Measurements from ENCODE around the gene SPAG17. TPM values are rescaled to one million over a fixed set of nuclear protein-coding genes. Genes with fewer than 3 reads are reported as not detected.

The SPAG17 gene
- total and polyA plus RNA-seq, 2 experiments from 2014 or later: 1.0 to 1.1 TPM

- TF ChIP-seq ZNF462 (CRISPR knock-in tag; IDR thresholded peaks at IDR 0.05) (no peak), JUNB (IDR thresholded peaks at IDR 0.05; ENCODE audit: unreplicated experiment) (no peak)
Measured at GRCh38 chr1:118145721-118146120, 39.3 kb downstream of the SPAG17 start (continued).

- H3K9me3 Mint-ChIP-seq: no peaks in the 10 kb centered on the region
- H3K27ac Mint-ChIP-seq: no peak overlapping the region
- no peak for TF ChIP-seq ZNF462 (CRISPR knock-in tag; IDR thresholded peaks at IDR 0.05)
- TF ChIP-seq ZNF114 (CRISPR knock-in tag; IDR thresholded peaks at IDR 0.05): no peak
- TF ChIP-seq CTCF (conservative IDR thresholded peaks at IDR 0.05; ENCODE audit: low read depth in 2 of 2): no peak
- no peak for TF ChIP-seq JUNB (IDR thresholded peaks at IDR 0.05; ENCODE audit: unreplicated experiment)
- no peak for TF ChIP-seq POLR2AphosphoS5 (IDR thresholded peaks at IDR 0.05; ENCODE audit: low read depth)
- TF ChIP-seq EZH2phosphoT487 (IDR thresholded peaks at IDR 0.05; ENCODE audit: unreplicated experiment): no peak
- no peak for TF ChIP-seq STAT1 (IDR thresholded peaks at IDR 0.05; ENCODE audit: unreplicated experiment)
- no peak for TF ChIP-seq CREB1 (CRISPR knock-in tag; IDR thresholded peaks at IDR 0.05; ENCODE audit: low read depth)
Measured at GRCh38 chr1:118144684-118145083, 40.3 kb downstream of the SPAG17 start.

More at GRCh38 chr1:118144684-118145083, 40.3 kb downstream of the SPAG17 start:
- no peak overlapping the region for H3K4me3 Mint-ChIP-seq
- no peaks in the 10 kb centered on the region for H3K9me2 ChIP-seq (ENCODE audit: insufficient read depth)
- ATAC-seq: no peak
- H3K27me3 Mint-ChIP-seq (ENCODE audit: insufficient read depth, low read depth, poor library complexity): peaks cover 1% of the 10 kb centered on the region
- H3K36me3 ChIP-seq (ENCODE audit: insufficient read depth): no peaks in the 10 kb centered on the region
- H3K27me3 ChIP-seq (ENCODE audit: insufficient read depth): no peaks in the 10 kb centered on the region
- H4K20me1 ChIP-seq (replicated peaks; ENCODE audit: insufficient read depth): no peaks in the 10 kb centered on the region
- no peak overlapping the region for H3K4me3 ChIP-seq
- peaks cover 8% of the 10 kb centered on the region for H3K4me1 ChIP-seq (ENCODE audit: insufficient read depth)
- H2AFZ ChIP-seq: peak overlapping the region; percentile 69; the same call in 1 of the 2 replicates
- H3K27ac ChIP-seq (ENCODE audit: low read depth): no peak overlapping the region
- no peak for DNase-seq (ENCODE audit: low spot score)
- H3K4me1 Mint-ChIP-seq: peaks cover 16% of the 10 kb centered on the region
- H3K36me3 Mint-ChIP-seq (ENCODE audit: low read depth): no peaks in the 10 kb centered on the region
- H3K4me2 ChIP-seq: no peak overlapping the region
- no peaks in the 10 kb centered on the region for H3K79me2 ChIP-seq (replicated peaks; ENCODE audit: insufficient read depth)
- H3F3A ChIP-seq (replicated peaks; ENCODE audit: low read depth): no peaks in the 10 kb centered on the region
